H9 (cell line): ENCODE results near the gene SLC36A3. TPM values are rescaled to one million over a fixed set of nuclear protein-coding genes. Genes with fewer than 3 reads are reported as not detected.

Source experiments
- DNase-seq: peaks from one replicate; pipeline ENCODE4 v3.0.0-alpha.2; 2017
- H2AFZ ChIP-seq: one replicate; pipeline ENCODE4 v1.6.1; 2013; ENCODE audit warnings: mild to moderate bottlenecking, low read length, control low read depth, moderate library complexity
- H2AK5ac ChIP-seq: 2 replicates; pipeline ENCODE4 v1.6.1; 2013; ENCODE audit warnings: low read length, control low read depth, mixed read lengths; ENCODE audit not compliant: insufficient read length
- H2BK120ac ChIP-seq: one replicate; pipeline ENCODE4 v1.6.1; 2013; ENCODE audit warnings: low read depth, mild to moderate bottlenecking, low read length, control low read depth, inconsistent platforms; ENCODE audit not compliant: poor library complexity, severe bottlenecking
- H2BK12ac ChIP-seq: 2 replicates; pipeline ENCODE4 v1.6.1; 2013; ENCODE audit warnings: low read length, control low read depth, mixed read lengths, low read depth; ENCODE audit not compliant: insufficient read length
- H2BK15ac ChIP-seq: 2 replicates; pipeline ENCODE4 v1.6.1; 2013; ENCODE audit warnings: low read depth, low read length, control low read depth
- H2BK20ac ChIP-seq: one replicate; pipeline ENCODE4 v1.6.1; 2013; ENCODE audit warnings: low read depth, mild to moderate bottlenecking, low read length, control low read depth, inconsistent platforms; ENCODE audit not compliant: poor library complexity, severe bottlenecking
- H2BK5ac ChIP-seq: 2 replicates; pipeline ENCODE4 v1.6.1; 2013; ENCODE audit warnings: low read length, control low read depth, mixed read lengths; ENCODE audit not compliant: insufficient read length
- H3K14ac ChIP-seq: 2 replicates; pipeline ENCODE4 v1.6.1; 2013; ENCODE audit warnings: low read length, control low read depth; ENCODE audit not compliant: insufficient read depth
- H3K18ac ChIP-seq: 2 replicates; pipeline ENCODE4 v1.6.1; 2013; ENCODE audit warnings: low read depth, mild to moderate bottlenecking, mixed read lengths, low read length, control low read depth; ENCODE audit not compliant: insufficient read length
- H3K23ac ChIP-seq: 2 replicates; pipeline ENCODE4 v1.6.1; 2013; ENCODE audit warnings: low read length, control low read depth, mixed read lengths, low read depth; ENCODE audit not compliant: insufficient read length
- H3K23me2 ChIP-seq: 2 replicates; pipeline ENCODE4 v1.6.1; 2013; ENCODE audit warnings: low read depth, mild to moderate bottlenecking, mixed read lengths, low read length, control low read depth; ENCODE audit not compliant: insufficient read length, poor library complexity, severe bottlenecking
- H3K27ac ChIP-seq: 2 replicates; pipeline ENCODE4 v1.5.1; 2013; ENCODE audit warnings: low read length, control low read depth, mixed read lengths, low read depth; ENCODE audit not compliant: insufficient read length
- H3K27me3 ChIP-seq: 2 replicates; pipeline ENCODE4 v1.6.1; 2013; ENCODE audit warnings: low read length, control low read depth, inconsistent platforms; ENCODE audit not compliant: insufficient read depth
- H3K4ac ChIP-seq: 2 replicates; pipeline ENCODE4 v1.6.1; 2013; ENCODE audit warnings: low read depth, mild to moderate bottlenecking, control low read depth, inconsistent platforms, low read length, moderate library complexity
- H3K4me1 ChIP-seq: 2 replicates; pipeline ENCODE4 v1.6.1; 2013; ENCODE audit warnings: low read length, control low read depth, inconsistent platforms; ENCODE audit not compliant: insufficient read depth
- H3K4me2 ChIP-seq: 2 replicates; pipeline ENCODE4 v1.6.1; 2013; ENCODE audit warnings: low read length, control low read depth, mixed read lengths; ENCODE audit not compliant: insufficient read length, insufficient read depth
- H3K56ac ChIP-seq: 2 replicates; pipeline ENCODE4 v1.6.1; 2013; ENCODE audit warnings: low read depth, mild to moderate bottlenecking, mixed read lengths, low read length, control low read depth; ENCODE audit not compliant: insufficient read length
- H3K79me1 ChIP-seq: 2 replicates; pipeline ENCODE4 v1.6.1; 2013; ENCODE audit warnings: low read depth, mild to moderate bottlenecking, moderate library complexity, low read length, control low read depth, inconsistent platforms; ENCODE audit not compliant: insufficient read depth, poor library complexity, severe bottlenecking
- H3K79me2 ChIP-seq: 2 replicates; pipeline ENCODE4 v1.6.1; 2013; ENCODE audit warnings: low read length, control low read depth, inconsistent platforms; ENCODE audit not compliant: insufficient read depth
- H3K9ac ChIP-seq: 2 replicates; pipeline ENCODE4 v1.6.1; 2013; ENCODE audit warnings: low read length, control low read depth, mixed read lengths; ENCODE audit not compliant: insufficient read length; ENCODE audit errors: extremely low read depth
- H3K9me3 ChIP-seq: one replicate; pipeline ENCODE4 v1.6.1; 2013; ENCODE audit warnings: low read depth, low read length, inconsistent platforms; ENCODE audit not compliant: control insufficient read depth
- H3T11ph ChIP-seq: one replicate; pipeline ENCODE4 v1.6.1; 2013; ENCODE audit warnings: mild to moderate bottlenecking, low read length, control low read depth, inconsistent platforms
- H4K20me1 ChIP-seq: one replicate; pipeline ENCODE4 v1.6.1; 2013; ENCODE audit not compliant: control insufficient read depth, insufficient read length, insufficient read depth
- H4K5ac ChIP-seq: 2 replicates; pipeline ENCODE4 v1.6.1; 2013; ENCODE audit warnings: low read depth, mild to moderate bottlenecking, mixed read lengths, low read length, control low read depth; ENCODE audit not compliant: insufficient read length
- H4K8ac ChIP-seq: replicated peaks from 2 replicates; pipeline ENCODE4 v1.6.1; 2013; ENCODE audit warnings: low read length, control low read depth, mixed read lengths, low read depth; ENCODE audit not compliant: insufficient read length
- H4K91ac ChIP-seq: 2 replicates; pipeline ENCODE4 v1.6.1; 2013; ENCODE audit warnings: low read depth, mild to moderate bottlenecking, moderate library complexity, mixed read lengths, low read length, control low read depth; ENCODE audit not compliant: insufficient read length
- H3K27ac Mint-ChIP-seq, 3 experiments: 2 replicates in 2 of 3; 3 replicates in 1 of 3; pipeline ENCODE4 v1.8.0; 2020 to 2021; ENCODE audit warnings: mixed read lengths in 3 of 3, mild to moderate bottlenecking in 1 of 3, moderate library complexity in 1 of 3
- H3K27me3 Mint-ChIP-seq: 2 replicates; pipeline ENCODE4 v1.8.0; 2021; ENCODE audit warnings: low read depth, mild to moderate bottlenecking, moderate library complexity, mixed read lengths
- H3K36me3 Mint-ChIP-seq, 3 experiments: 2 replicates in 2 of 3; 3 replicates in 1 of 3; pipeline ENCODE4 v1.8.0; 2020 to 2021; ENCODE audit warnings: low read depth in 3 of 3, mixed read lengths in 3 of 3; ENCODE audit not compliant: insufficient read depth in 1 of 3
- H3K4me1 Mint-ChIP-seq, 2 experiments: 2 replicates each; pipeline ENCODE4 v1.8.0; 2020; ENCODE audit warnings: mixed read lengths in 2 of 2
- H3K4me3 Mint-ChIP-seq, 2 experiments: 2 replicates in 1 of 2; 3 replicates in 1 of 2; pipeline ENCODE4 v1.8.0; 2020 to 2021; ENCODE audit warnings: mild to moderate bottlenecking in 2 of 2, mixed read lengths in 2 of 2, moderate library complexity in 1 of 2
- H3K9me3 Mint-ChIP-seq, 2 experiments: 2 replicates in 1 of 2; 3 replicates in 1 of 2; pipeline ENCODE4 v1.8.0; 2020; ENCODE audit warnings: mild to moderate bottlenecking in 2 of 2, mixed read lengths in 2 of 2, moderate library complexity in 1 of 2
- WGBS: extraction: QIAGEN DNeasy Blood & Tissue Kit; methylation state at CpG from one replicate; pipeline ENCODE4 v1.1.7; 2013; ENCODE audit warnings: missing lambda C conversion rate, low lambda C conversion rate, mixed read lengths; ENCODE audit not compliant: insufficient read length; ENCODE audit errors: extremely low coverage; 5-methylcytosine and 5-hydroxymethylcytosine counted together
- total RNA-seq: library from RNA; stranded (reverse); gene quantifications from 2 replicates; pipeline ENCODE4 v1.2.1, GENCODE V29; 2021
- TF ChIP-seq, protein P1 (sequence below): fragments of 200-600 bp; sonication (generic); conservative IDR thresholded peaks from 3 replicates; pipeline ENCODE4 v1.8.0; 2021; ENCODE audit warnings: antibody characterized with exemption, mild to moderate bottlenecking

Gene SLC36A3
- total RNA-seq, 1 experiment from 2014 or later, result not detected

DNA sequence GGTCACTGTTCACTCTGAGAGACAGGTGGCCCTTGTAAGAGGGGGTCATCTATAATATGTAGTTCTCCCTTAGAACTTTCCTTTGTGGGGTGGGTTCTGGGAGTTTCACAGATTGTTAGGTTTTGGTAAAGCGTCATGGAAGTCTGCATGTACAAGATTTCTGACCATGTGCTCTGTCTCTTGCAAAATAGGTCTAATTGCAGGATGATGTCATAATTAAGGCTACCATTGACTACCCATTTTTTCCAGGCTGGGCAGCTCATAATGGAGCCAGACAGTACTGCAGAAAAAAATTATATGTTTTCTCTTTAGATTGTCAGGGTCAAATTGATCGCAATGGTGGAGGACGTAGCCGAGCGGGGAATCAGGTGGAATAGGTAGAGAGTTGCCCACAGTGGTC is 54.3 kb downstream of the SLC36A3 start:
- TF ChIP-seq, protein P1, sequence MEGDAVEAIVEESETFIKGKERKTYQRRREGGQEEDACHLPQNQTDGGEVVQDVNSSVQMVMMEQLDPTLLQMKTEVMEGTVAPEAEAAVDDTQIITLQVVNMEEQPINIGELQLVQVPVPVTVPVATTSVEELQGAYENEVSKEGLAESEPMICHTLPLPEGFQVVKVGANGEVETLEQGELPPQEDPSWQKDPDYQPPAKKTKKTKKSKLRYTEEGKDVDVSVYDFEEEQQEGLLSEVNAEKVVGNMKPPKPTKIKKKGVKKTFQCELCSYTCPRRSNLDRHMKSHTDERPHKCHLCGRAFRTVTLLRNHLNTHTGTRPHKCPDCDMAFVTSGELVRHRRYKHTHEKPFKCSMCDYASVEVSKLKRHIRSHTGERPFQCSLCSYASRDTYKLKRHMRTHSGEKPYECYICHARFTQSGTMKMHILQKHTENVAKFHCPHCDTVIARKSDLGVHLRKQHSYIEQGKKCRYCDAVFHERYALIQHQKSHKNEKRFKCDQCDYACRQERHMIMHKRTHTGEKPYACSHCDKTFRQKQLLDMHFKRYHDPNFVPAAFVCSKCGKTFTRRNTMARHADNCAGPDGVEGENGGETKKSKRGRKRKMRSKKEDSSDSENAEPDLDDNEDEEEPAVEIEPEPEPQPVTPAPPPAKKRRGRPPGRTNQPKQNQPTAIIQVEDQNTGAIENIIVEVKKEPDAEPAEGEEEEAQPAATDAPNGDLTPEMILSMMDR, result no peak
- no peak overlapping the region for H3K27ac ChIP-seq
- H3K27me3 ChIP-seq, result no peaks in the 10 kb centered on the region; the same call in 1 of the 2 replicates
- H2BK5ac ChIP-seq, result no peak overlapping the region
- H3K23me2 ChIP-seq, result peaks cover 9% of the 10 kb centered on the region
- no peak overlapping the region for H2BK120ac ChIP-seq
- no peak overlapping the region for H3K18ac ChIP-seq
- no peak overlapping the region for H3K27ac Mint-ChIP-seq
- H4K5ac ChIP-seq, result no peak overlapping the region
- H3K56ac ChIP-seq, result no peak overlapping the region
- no peaks in the 10 kb centered on the region for H3K79me2 ChIP-seq
- H4K91ac ChIP-seq, result no peak overlapping the region
- H3K27me3 Mint-ChIP-seq, result peaks cover 2% of the 10 kb centered on the region; the same call in 1 of the 2 replicates
- no peak overlapping the region for H2BK15ac ChIP-seq
- no peak overlapping the region for H2AFZ ChIP-seq
- no peaks in the 10 kb centered on the region for H4K20me1 ChIP-seq
- no peak overlapping the region for H3K4me2 ChIP-seq
- no peak overlapping the region for H2BK12ac ChIP-seq
- H3K4me1 Mint-ChIP-seq, result peaks cover 25 to 30% of the 10 kb centered on the region in 2 experiments
- no peak for DNase-seq
- H3K14ac ChIP-seq, result no peak overlapping the region
- H3K36me3 Mint-ChIP-seq, result no peaks in the 10 kb centered on the region; a peak in 1 of 7 replicates
- no peak overlapping the region for H3T11ph ChIP-seq
- no peak overlapping the region for H4K8ac ChIP-seq
- no peak overlapping the region for H2BK20ac ChIP-seq
- no peaks in the 10 kb centered on the region for H3K4me1 ChIP-seq
- no peak overlapping the region for H3K4me3 Mint-ChIP-seq
- H3K4ac ChIP-seq, result no peak overlapping the region
- no peak overlapping the region for H3K23ac ChIP-seq
- H3K9me3 Mint-ChIP-seq, result no peaks in the 10 kb centered on the region
- WGBS, result no CpG with 5 or more reads among the region's 5 CpGs
- H3K79me1 ChIP-seq, result no peaks in the 10 kb centered on the region
- no peak overlapping the region for H3K9ac ChIP-seq
- no peaks in the 10 kb centered on the region for H3K9me3 ChIP-seq
- no peak overlapping the region for H2AK5ac ChIP-seq
